Transverse colon (tissue), 4 donors: ENCODE data around the gene PRSS38. TPM values are rescaled to one million over a fixed set of nuclear protein-coding genes. Genes with fewer than 3 reads are reported as not detected.

Experiments
- DNase-seq: peaks from one replicate; pipeline ENCODE4 v3.0.0-alpha.2; 2019
- H3K27ac ChIP-seq, 4 donors: fragments of 200-600 bp; sonication (generic); 2 replicates each; pipeline ENCODE4 v1.5.1; 2016 to 2018; ENCODE audit warnings: inconsistent platforms in 4 of 4
- H3K27me3 ChIP-seq: fragments of 200-600 bp; sonication (generic); 2 replicates; pipeline ENCODE4 v1.5.1; 2017; ENCODE audit warnings: inconsistent platforms
- H3K36me3 ChIP-seq, 4 donors: fragments of 200-600 bp; sonication (generic); 2 replicates each; pipeline ENCODE4 v1.5.1; 2017 to 2019; ENCODE audit warnings: inconsistent platforms in 4 of 4
- H3K4me1 ChIP-seq, 4 donors: fragments of 200-600 bp; sonication (generic); 2 replicates each; pipeline ENCODE4 v1.5.1; 2017 to 2020; ENCODE audit warnings: inconsistent platforms in 4 of 4
- H3K4me3 ChIP-seq, 4 donors: fragments of 200-600 bp; sonication (generic); 1 replicate in 1 of 4; 2 replicates in 3 of 4; pipeline versions ENCODE4 v1.5.1 to v1.6.1; 2017 to 2019; ENCODE audit warnings: inconsistent platforms in 4 of 4
- H3K9me3 ChIP-seq, 2 donors: fragments of 200-600 bp; sonication (generic); 2 replicates each; pipeline ENCODE4 v1.5.1; 2017 to 2019; ENCODE audit warnings: inconsistent platforms in 2 of 2
- EP300 ChIP-seq: sonication (generic); formaldehyde crosslinking; IDR thresholded peaks from one replicate; pipeline ENCODE4 v1.6.1; 2017; ENCODE audit warnings: antibody characterized with exemption, low read depth
- POLR2A ChIP-seq: fragments of 450-650 bp; IDR thresholded peaks from one replicate; pipeline ENCODE4 v1.6.1; 2016; ENCODE audit warnings: antibody characterized with exemption, mild to moderate bottlenecking, moderate library complexity
- POLR2AphosphoS5 ChIP-seq, 3 donors: sonication (generic); formaldehyde crosslinking; IDR thresholded peaks; one replicate each; pipeline ENCODE4 v1.6.1; 2016; ENCODE audit warnings: antibody characterized with exemption in 3 of 3
- WGBS, 2 donors: methylation state at CpG; one replicate each; pipeline ENCODE4 v1.1.5; 2018; ENCODE audit warnings: low coverage in 1 of 2; 5-methylcytosine and 5-hydroxymethylcytosine counted together
- in situ Hi-C, 4 donors: fragments of 200-750 bp; cut with MboI; loops; one replicate each; pipeline versions ENCODE4 v1.15.0 to v1.15.1; 2017; ENCODE audit warnings: low sequenced_read_pairs in 3 of 4, low pct_ligation_motif_present in 1 of 4, low pct_unique_long_range_greater_than_20kb in 1 of 4
- intact Hi-C: fragments of 100-400 bp; cut with DNase I; formaldehyde crosslinking; loops from one replicate; pipeline ENCODE4 v1.15.1; 2023; ENCODE audit warnings: low total_unique reads
- total RNA-seq, 4 donors: library from RNA; depleted of rRNA; stranded (reverse); fragments of >200 nt; gene quantifications; one replicate each; pipeline ENCODE4 v1.1.0, GENCODE V29; 2016
- TF ChIP-seq, protein P1 (sequence below), 5 experiments: fragments of 200-600 bp in 3 of 5; fragments of 450-650 bp in 2 of 5; sonication (generic) in 3 of 5; IDR thresholded peaks; 1 replicate in 2 of 5; 2 replicates in 3 of 5; pipeline ENCODE4 v1.5.1; 2016 to 2017; ENCODE audit warnings: antibody characterized with exemption in 5 of 5, inconsistent platforms in 3 of 5, mild to moderate bottlenecking in 2 of 5, moderate library complexity in 1 of 5

The PRSS38 gene
- total RNA-seq, 4 donors from 2014 or later: not detected

DNA sequence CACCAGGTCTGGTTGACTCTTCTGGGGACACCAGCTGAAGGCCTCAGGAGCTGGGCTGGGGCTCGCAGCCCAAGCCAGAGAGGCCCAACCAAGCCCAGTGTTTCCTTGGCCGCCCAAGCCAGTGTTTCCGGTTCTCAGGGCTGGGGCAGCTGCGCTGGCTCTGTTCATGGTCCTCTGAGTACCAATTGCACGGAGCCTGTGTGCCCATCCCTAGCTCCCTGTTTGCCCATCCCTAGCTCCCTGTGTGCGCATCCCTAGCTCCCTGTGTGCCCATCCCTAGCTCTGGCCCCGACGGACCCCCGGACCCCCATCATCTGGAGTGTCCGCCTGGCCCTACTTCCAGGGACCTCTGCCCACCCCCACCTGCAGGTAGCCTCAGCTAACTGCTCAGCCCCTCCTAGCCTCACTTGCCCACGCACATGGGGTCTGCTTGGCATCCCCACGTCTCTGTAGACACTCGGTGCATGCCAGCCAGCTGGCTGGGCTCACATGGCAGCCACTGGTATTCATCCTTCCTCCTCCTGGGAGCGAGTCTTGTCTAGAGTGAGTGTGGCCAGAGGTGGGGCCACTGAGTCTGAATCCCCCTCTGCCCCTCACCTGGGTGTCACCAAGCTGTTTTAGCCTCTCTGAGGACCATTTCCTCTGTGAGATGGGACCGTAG lies 68.3 kb downstream of the PRSS38 start:
- 83% methylated on average over 15 of the region's 15 CpGs; no CpG with 5 or more reads in 1 of the 2 donors for WGBS, 2 donors
- Histone ChIP-seq H3K36me3 (no peaks in the 10 kb centered on the region), H3K4me1 (peaks cover 12 to 24% (median 20%) of the 10 kb centered on the region in 4 donors), H3K27me3 (no peaks in the 10 kb centered on the region), H3K9me3 (no peaks in the 10 kb centered on the region), H3K4me3 (no peak overlapping the region), H3K27ac (no peak overlapping the region)
- intact Hi-C loops (loop anchor here (10.0 kb wide), 2 partner anchors 61 to 89 kb away; partner anchors contain the start of gene WNT9A), in situ Hi-C loops (no loop called here)
- TF ChIP-seq, protein P1, sequence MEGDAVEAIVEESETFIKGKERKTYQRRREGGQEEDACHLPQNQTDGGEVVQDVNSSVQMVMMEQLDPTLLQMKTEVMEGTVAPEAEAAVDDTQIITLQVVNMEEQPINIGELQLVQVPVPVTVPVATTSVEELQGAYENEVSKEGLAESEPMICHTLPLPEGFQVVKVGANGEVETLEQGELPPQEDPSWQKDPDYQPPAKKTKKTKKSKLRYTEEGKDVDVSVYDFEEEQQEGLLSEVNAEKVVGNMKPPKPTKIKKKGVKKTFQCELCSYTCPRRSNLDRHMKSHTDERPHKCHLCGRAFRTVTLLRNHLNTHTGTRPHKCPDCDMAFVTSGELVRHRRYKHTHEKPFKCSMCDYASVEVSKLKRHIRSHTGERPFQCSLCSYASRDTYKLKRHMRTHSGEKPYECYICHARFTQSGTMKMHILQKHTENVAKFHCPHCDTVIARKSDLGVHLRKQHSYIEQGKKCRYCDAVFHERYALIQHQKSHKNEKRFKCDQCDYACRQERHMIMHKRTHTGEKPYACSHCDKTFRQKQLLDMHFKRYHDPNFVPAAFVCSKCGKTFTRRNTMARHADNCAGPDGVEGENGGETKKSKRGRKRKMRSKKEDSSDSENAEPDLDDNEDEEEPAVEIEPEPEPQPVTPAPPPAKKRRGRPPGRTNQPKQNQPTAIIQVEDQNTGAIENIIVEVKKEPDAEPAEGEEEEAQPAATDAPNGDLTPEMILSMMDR (IDR thresholded peaks at IDR 0.05): no peak
- TF ChIP-seq POLR2A (no peak), POLR2AphosphoS5 (IDR thresholded peaks at IDR 0.05) (no peak), EP300 (no peak)
- no peak for DNase-seq

- Histone ChIP-seq H3K4me1 (peaks cover 12 to 24% (median 20%) of the 10 kb centered on the region in 4 donors), H3K9me3 (no peaks in the 10 kb centered on the region), H3K36me3 (no peaks in the 10 kb centered on the region), H3K4me3 (no peak overlapping the region), H3K27ac (no peak overlapping the region), H3K27me3 (no peaks in the 10 kb centered on the region)
- 84% methylated on average over 14 of the region's 15 CpGs; no CpG with 5 or more reads in 1 of the 2 donors for WGBS, 2 donors
- TF ChIP-seq EP300 (no peak), POLR2A (no peak), POLR2AphosphoS5 (IDR thresholded peaks at IDR 0.05) (no peak)
- TF ChIP-seq, protein P1 (IDR thresholded peaks at IDR 0.05): no peak
- intact Hi-C loops: loop anchor here (10.0 kb wide), 2 partner anchors 60 to 90 kb away; partner anchors contain the start of gene WNT9A
- in situ Hi-C loops: no loop called here
- no peak for DNase-seq
Observed at GRCh38 chr1:227884370-227885134, 69.1 kb downstream of the PRSS38 start.

DNA sequence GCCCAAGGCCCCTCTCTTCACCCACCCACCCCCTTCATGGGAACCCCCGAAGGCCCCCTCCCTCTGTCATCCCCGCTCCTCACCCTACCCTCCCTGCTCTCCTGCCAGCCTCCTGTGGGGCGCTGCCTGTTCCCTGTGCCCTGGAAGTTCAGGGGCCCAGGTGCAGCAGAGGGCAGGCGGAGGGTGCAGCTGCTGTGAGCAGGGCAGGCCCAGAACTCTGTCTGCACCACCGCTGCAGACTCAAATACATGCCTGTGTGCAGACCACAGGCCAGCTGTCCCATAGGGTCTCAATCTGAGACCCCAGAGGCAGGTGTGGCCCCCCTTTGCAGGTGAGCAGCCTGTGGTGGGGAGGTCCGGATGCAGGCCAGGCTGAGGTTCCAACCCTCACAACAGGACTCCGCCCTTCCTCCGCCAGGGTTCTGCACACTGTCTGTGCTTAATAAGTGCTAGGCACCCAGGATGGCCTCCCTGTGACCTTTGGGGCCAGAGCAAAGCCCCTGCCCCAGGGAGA lies 69.7 kb downstream of the PRSS38 start:
- Histone ChIP-seq H3K27me3 (no peaks in the 10 kb centered on the region), H3K27ac (peak overlapping the region in 2 of 4 donors; percentile 90 to 96), H3K4me3 (no peak overlapping the region), H3K36me3 (no peaks in the 10 kb centered on the region), H3K9me3 (no peaks in the 10 kb centered on the region), H3K4me1 (peaks cover 12 to 24% (median 20%) of the 10 kb centered on the region in 4 donors)
- in situ Hi-C loops: no loop called here
- DNase-seq: no peak
- intact Hi-C loops: loop anchor here (10.0 kb wide), 2 partner anchors 60 to 90 kb away; partner anchors contain the start of gene WNT9A
- TF ChIP-seq POLR2A: no peak
- 73% methylated on average over 7 of the region's 8 CpGs; no CpG with 5 or more reads in 1 of the 2 donors for WGBS, 2 donors

GRCh38 chr1:227885648-227886502 lies 70.4 kb downstream of the PRSS38 start:
- peak; percentile 53 for DNase-seq
- Histone ChIP-seq H3K27me3 (no peaks in the 10 kb centered on the region), H3K27ac (peak overlapping the region; percentile 88 to 96 (median 90)), H3K4me3 (peak overlapping the region in 1 of 4 donors; percentile 57), H3K9me3 (no peaks in the 10 kb centered on the region), H3K36me3 (no peaks in the 10 kb centered on the region), H3K4me1 (peaks cover 12 to 24% (median 20%) of the 10 kb centered on the region in 4 donors)
- TF ChIP-seq, protein P1 (IDR thresholded peaks at IDR 0.05): no peak
- no peak for TF ChIP-seq EP300
- intact Hi-C loops (loop anchor here (10.0 kb wide), 2 partner anchors 59 to 91 kb away; partner anchors contain the start of gene WNT9A), in situ Hi-C loops (no loop called here)
- WGBS, 2 donors: 41% methylated on average over 10 of the region's 14 CpGs; no CpG with 5 or more reads in 1 of the 2 donors
